Naive B cell (primary cell): ENCODE data around the gene ABLIM2. TPM values are rescaled to one million over a fixed set of nuclear protein-coding genes. Genes with fewer than 3 reads are reported as not detected.

Experiments
- ATAC-seq, 2 donors: fragments of 150-1000 bp; cut with Tn5 transposase; 2 replicates each; pipeline ENCODE4 v1.10.0; 2021; ENCODE audit warnings: low read depth in 2 of 2, mild to moderate bottlenecking in 2 of 2, moderate library complexity in 2 of 2
- DNase-seq: peaks from one replicate; pipeline ENCODE4 v3.0.0; 2022
- H3K27ac Mint-ChIP-seq, 6 donors: one replicate each; pipeline ENCODE4 v1.8.0; 2020 to 2022; ENCODE audit warnings: mild to moderate bottlenecking in 6 of 6, mixed read lengths in 6 of 6, moderate library complexity in 5 of 6, inconsistent platforms in 2 of 6
- H3K27me3 Mint-ChIP-seq, 3 donors: one replicate each; pipeline ENCODE4 v1.8.0; 2021 to 2022; ENCODE audit warnings: mixed read lengths in 3 of 3, mild to moderate bottlenecking in 1 of 3
- H3K36me3 Mint-ChIP-seq, 2 donors: one replicate each; pipeline ENCODE4 v1.8.0; 2020 to 2022; ENCODE audit warnings: mixed read lengths in 2 of 2, inconsistent platforms in 1 of 2, mild to moderate bottlenecking in 1 of 2
- H3K4me1 Mint-ChIP-seq, 3 donors: one replicate each; pipeline ENCODE4 v1.8.0; 2020 to 2022; ENCODE audit warnings: mixed read lengths in 3 of 3, inconsistent platforms in 1 of 3, mild to moderate bottlenecking in 1 of 3, moderate library complexity in 1 of 3
- H3K4me3 Mint-ChIP-seq, 8 donors: one replicate each; pipeline ENCODE4 v1.8.0; 2020 to 2022; ENCODE audit warnings: mild to moderate bottlenecking in 8 of 8, mixed read lengths in 8 of 8, moderate library complexity in 8 of 8, inconsistent platforms in 2 of 8
- H3K9me3 Mint-ChIP-seq, 7 donors: one replicate each; pipeline ENCODE4 v1.8.0; 2020 to 2022; ENCODE audit warnings: mixed read lengths in 7 of 7, mild to moderate bottlenecking in 5 of 7, inconsistent platforms in 2 of 7, moderate library complexity in 1 of 7
- polyA plus RNA-seq, 6 donors: library from polyadenylated mRNA; unstranded; fragments of 300-500 nt; fragmentation: Illumina TruSeq; gene quantifications; one replicate each; pipeline ENCODE4 v1.2.3, GENCODE V29; 2021; ENCODE audit warnings: low read depth in 6 of 6

ABLIM2 gene
- polyA plus RNA-seq, 6 donors from 2014 or later, result 0.52 to 3.4 (median 1.1) TPM

DNA sequence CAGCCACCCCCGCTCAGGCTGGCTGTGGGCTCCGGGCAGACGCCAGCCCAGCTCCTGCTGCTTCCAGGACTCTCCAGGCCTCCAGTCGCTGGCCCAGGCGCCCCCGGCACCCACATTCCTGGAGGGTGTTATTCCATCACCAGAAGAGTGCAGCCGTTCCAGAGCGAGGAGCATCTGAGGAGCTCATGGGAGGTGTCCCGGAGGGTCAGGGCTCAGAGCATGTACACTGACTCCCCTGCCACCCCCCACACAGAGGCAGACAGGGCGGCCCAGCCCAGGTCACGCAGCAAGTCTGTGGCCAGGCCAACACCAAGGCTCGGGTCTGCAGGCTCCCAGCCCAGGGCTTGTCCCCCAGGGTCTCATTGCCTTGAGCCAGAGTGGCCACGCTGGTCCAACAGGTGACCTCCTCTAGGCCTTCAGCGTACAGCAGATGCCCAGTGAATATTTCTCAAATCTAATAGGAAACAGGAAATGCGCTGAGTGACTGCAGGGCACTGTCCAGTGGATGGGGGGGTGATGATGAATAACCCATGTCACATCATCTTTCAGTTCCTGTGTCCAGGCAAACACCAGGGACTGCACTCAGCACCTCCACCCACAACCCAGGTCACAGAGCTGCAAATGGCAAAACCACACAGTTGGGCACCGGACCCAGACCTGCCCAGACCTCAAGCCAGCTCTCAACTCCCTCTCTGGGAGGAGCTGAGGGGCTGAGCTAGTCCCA is 37.2 kb downstream of the ABLIM2 start:
- no peak for ATAC-seq
- no peaks in the 10 kb centered on the region for H3K36me3 Mint-ChIP-seq
- H3K4me1 Mint-ChIP-seq, result peaks cover 8 to 24% (median 13%) of the 10 kb centered on the region in 3 donors
- no peak for DNase-seq
- H3K9me3 Mint-ChIP-seq, result peaks cover 0 to 7% (median 3%) of the 10 kb centered on the region in 7 donors
- no peak overlapping the region for H3K27ac Mint-ChIP-seq
- peaks cover 3 to 16% (median 8%) of the 10 kb centered on the region in 3 donors for H3K27me3 Mint-ChIP-seq
- H3K4me3 Mint-ChIP-seq, result peak overlapping the region in 1 of 8 donors; percentile 29

DNA sequence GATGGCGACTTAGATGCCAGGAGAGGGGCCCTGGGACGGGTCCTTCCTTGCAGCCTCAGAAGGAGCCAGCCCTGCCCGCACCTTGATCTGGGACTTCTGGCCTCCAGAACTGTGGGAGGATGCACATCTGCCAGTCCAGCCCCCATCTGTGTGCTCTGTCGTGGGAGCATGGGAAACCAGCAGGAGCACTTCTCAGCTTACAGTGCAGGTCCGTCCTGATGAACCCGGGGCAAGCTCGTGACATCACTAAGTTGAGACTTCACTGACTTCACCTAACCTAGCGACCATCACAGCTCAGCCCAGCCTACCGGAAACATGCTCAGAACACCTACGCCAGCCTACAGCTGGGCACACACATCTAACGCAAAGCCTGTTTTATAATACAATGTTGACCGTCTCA is 38.1 kb downstream of the ABLIM2 start:
- H3K4me3 Mint-ChIP-seq, result peak overlapping the region in 1 of 8 donors; percentile 35
- H3K4me1 Mint-ChIP-seq, result peaks cover 8 to 24% (median 15%) of the 10 kb centered on the region in 3 donors
- H3K27ac Mint-ChIP-seq, result no peak overlapping the region
- no peak for ATAC-seq
- H3K36me3 Mint-ChIP-seq, result no peaks in the 10 kb centered on the region
- H3K9me3 Mint-ChIP-seq, result peaks cover 0 to 7% (median 3%) of the 10 kb centered on the region in 7 donors
- DNase-seq, result no peak
- peaks cover 4 to 17% (median 17%) of the 10 kb centered on the region in 3 donors for H3K27me3 Mint-ChIP-seq

DNA sequence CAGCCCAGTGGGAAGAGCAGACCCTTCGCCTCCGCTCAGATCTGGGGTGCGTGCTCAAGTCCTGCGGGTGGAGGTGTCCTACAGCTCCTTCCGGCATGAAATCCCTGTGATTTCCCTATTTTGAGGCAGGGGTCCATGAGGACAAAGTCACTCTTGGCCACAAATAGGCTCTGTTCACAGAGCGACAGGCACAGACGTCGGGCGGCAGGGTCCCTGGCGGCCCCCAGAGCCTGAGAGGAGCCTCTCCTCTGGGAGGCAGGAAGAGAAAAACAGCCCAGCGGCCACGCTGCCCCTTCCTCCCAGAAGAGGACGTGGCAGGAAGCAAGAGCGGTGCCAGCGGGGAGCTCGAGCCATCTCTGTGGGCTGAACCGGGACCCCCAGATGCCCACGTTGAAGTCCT is 38.7 kb downstream of the ABLIM2 start:
- H3K36me3 Mint-ChIP-seq, result no peaks in the 10 kb centered on the region
- no peak for ATAC-seq
- peaks cover 8 to 29% (median 15%) of the 10 kb centered on the region in 3 donors for H3K4me1 Mint-ChIP-seq
- H3K27me3 Mint-ChIP-seq, result peaks cover 7 to 24% (median 20%) of the 10 kb centered on the region in 3 donors
- peaks cover 0 to 7% (median 3%) of the 10 kb centered on the region in 7 donors for H3K9me3 Mint-ChIP-seq
- no peak overlapping the region for H3K4me3 Mint-ChIP-seq
- H3K27ac Mint-ChIP-seq, result no peak overlapping the region
- no peak for DNase-seq

DNA sequence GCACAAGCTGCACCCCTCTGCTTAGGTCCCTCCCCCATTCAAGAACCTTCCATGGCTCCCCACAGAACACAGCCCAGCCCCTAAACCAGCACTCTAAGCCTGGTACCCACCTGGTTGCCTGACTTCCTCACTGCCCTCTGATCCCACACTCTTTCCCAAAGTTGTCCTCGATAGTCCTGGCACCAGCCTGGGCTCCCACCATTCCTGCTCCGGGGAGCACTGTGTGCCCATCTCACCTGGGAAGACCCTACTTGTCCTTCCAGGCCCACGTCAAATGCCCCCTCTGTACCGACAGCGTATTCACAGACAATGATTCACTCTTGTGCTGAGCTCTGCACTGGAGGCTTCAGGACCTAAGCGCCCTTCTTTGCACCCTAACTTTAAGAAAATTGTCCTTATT is 40.1 kb downstream of the ABLIM2 start:
- ATAC-seq (no peak), DNase-seq (no peak)
- H3K27ac Mint-ChIP-seq, result no peak overlapping the region
- H3K4me1 Mint-ChIP-seq, result peaks cover 6 to 21% (median 6%) of the 10 kb centered on the region in 3 donors
- peaks cover 0 to 7% (median 3%) of the 10 kb centered on the region in 7 donors for H3K9me3 Mint-ChIP-seq
- H3K27me3 Mint-ChIP-seq, result peaks cover 7 to 37% (median 20%) of the 10 kb centered on the region in 3 donors
- no peaks in the 10 kb centered on the region for H3K36me3 Mint-ChIP-seq
- no peak overlapping the region for H3K4me3 Mint-ChIP-seq

DNA sequence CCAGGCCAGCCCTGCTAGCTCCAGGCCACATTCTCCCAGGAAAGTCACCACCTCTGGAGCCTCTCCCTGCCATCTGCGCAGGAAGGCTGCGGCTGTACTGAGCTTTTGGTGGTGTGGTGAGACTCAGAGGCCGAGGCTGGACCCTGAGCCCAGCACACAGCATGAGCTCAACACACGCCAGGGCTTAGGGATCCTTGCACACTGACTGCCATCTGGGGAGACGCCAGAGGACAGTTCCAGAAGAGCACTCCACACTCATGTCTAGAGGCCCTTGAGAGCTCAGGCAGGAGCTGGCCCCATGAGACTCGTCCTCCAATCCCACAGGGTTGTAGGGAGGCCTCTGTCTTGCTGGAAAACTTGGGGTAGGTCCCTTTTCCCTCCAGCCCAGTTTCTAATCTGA is 40.6 kb downstream of the ABLIM2 start:
- H3K36me3 Mint-ChIP-seq, result no peaks in the 10 kb centered on the region
- no peak for DNase-seq
- H3K4me3 Mint-ChIP-seq, result no peak overlapping the region
- H3K27me3 Mint-ChIP-seq, result peaks cover 7 to 42% (median 20%) of the 10 kb centered on the region in 3 donors
- peaks cover 2 to 21% (median 6%) of the 10 kb centered on the region in 3 donors for H3K4me1 Mint-ChIP-seq
- ATAC-seq, result no peak
- peaks cover 0 to 7% (median 3%) of the 10 kb centered on the region in 7 donors for H3K9me3 Mint-ChIP-seq
- H3K27ac Mint-ChIP-seq, result no peak overlapping the region

DNA sequence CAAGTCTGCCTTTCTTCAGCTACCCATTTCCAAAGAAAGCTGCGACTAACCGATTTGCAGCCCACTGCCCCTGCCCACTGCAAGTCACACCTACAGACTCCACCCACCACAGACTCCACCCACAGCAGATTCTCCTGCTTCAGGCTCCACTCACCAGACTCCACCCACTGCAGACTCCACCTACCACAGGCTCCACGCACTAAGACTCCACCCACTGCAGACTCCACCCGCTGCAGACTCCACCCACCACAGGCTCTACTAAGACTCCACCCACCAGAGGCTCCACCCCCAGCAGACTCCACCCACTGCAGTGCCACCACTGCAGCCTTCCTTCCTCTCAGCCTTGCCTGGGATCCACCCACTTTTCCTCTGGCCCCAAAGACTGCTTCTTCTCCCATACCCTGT is 41.3 kb downstream of the ABLIM2 start:
- DNase-seq (peak; percentile 25), ATAC-seq (peak; percentile 48 to 49)
- H3K4me3 Mint-ChIP-seq, result peak overlapping the region in 2 of 8 donors; percentile 23 to 37
- peaks cover 0 to 7% (median 3%) of the 10 kb centered on the region in 7 donors for H3K9me3 Mint-ChIP-seq
- peaks cover 2 to 21% (median 6%) of the 10 kb centered on the region in 3 donors for H3K4me1 Mint-ChIP-seq
- H3K36me3 Mint-ChIP-seq, result no peaks in the 10 kb centered on the region
- peak overlapping the region in 2 of 6 donors; percentile 6 to 30 for H3K27ac Mint-ChIP-seq
- H3K27me3 Mint-ChIP-seq, result peaks cover 7 to 45% (median 17%) of the 10 kb centered on the region in 3 donors

DNA sequence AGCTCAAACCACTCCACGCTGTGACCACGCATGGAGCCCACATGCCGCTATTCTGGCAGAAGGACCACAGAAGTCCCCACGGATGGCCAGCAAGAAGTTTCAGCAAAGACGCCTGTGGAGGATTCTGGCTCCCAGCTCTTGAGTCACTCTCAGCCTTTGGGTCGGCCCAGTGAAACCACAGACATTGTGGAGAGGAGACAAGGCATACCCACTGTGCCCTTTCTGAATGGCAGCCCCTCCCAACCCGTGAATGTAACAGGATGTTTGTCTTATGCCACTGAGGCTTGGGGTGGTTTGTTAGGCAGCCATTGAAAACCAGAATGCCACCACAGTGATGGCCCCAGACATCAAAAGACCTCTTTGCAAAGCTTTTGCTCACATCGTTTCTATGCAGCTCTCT is 42.7 kb downstream of the ABLIM2 start:
- Mint-ChIP-seq H3K36me3 (no peaks in the 10 kb centered on the region), H3K27ac (no peak overlapping the region), H3K4me1 (peaks cover 2 to 21% (median 6%) of the 10 kb centered on the region in 3 donors), H3K9me3 (peaks cover 0 to 7% (median 3%) of the 10 kb centered on the region in 7 donors), H3K27me3 (peaks cover 7 to 44% (median 13%) of the 10 kb centered on the region in 3 donors), H3K4me3 (no peak overlapping the region)
- DNase-seq, result no peak
- ATAC-seq, result no peak

DNA sequence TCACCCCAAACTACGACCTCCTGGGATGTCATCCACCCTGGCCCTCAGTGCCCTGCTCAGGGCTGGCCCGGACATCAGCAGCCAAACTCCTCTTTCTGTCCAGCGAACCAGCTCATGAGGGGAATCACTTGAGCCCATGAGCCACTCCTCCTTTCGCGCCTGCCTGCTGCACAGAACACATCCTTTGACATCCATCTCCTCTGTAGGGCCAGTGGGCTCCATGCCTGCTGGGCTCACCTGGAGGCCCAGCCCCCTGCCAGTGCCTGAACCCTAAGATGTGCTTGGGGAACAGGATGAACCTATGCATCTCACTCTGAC is 43.5 kb downstream of the ABLIM2 start:
- Mint-ChIP-seq H3K9me3 (peaks cover 0 to 7% (median 3%) of the 10 kb centered on the region in 7 donors), H3K4me3 (no peak overlapping the region), H3K36me3 (no peaks in the 10 kb centered on the region), H3K4me1 (peaks cover 6 to 21% (median 6%) of the 10 kb centered on the region in 3 donors), H3K27ac (peak overlapping the region in 2 of 6 donors; percentile 57 to 78), H3K27me3 (peaks cover 4 to 44% (median 13%) of the 10 kb centered on the region in 3 donors)
- ATAC-seq (no peak), DNase-seq (no peak)

DNA sequence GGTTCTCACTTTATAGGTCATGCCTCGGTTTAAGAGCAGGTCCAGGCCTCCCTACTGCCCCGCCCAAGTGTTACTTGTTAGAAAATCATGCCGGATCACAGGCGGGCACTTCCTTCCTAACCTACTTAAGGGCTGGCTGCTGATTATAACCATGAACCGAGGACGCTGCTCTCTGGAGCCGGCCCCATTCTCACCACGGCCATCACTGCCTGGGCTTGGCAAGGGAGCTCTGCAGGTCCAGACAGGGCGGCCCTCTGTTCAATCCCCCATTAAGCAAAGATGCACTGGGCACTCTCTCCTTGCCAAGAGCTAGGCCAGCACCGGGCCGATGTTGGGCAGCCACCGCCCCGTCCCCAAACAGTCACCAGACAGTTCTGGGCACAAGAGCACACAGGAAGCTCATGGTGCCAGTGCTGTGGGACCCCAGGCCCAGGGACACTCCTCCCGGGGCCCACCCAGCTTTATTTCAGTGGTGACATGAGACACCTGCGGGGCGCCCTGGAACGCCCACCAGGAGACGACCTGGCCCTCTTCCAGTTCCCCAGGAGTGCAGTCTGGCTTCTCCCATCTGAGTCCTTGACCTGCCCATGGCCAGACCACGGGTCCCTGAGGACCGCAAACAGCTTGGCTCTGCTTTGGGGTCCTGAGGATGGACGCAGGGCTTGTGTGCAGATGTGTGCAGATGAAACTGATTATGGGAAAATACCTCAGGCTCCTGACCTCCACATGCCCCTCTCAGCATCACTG is 44.0 kb downstream of the ABLIM2 start:
- Mint-ChIP-seq H3K9me3 (peaks cover 0 to 7% (median 3%) of the 10 kb centered on the region in 7 donors), H3K4me3 (no peak overlapping the region), H3K27ac (no peak overlapping the region), H3K4me1 (peaks cover 6 to 21% (median 6%) of the 10 kb centered on the region in 3 donors), H3K36me3 (no peaks in the 10 kb centered on the region), H3K27me3 (peaks cover 4 to 49% (median 13%) of the 10 kb centered on the region in 3 donors)
- ATAC-seq, result no peak
- DNase-seq, result no peak

DNA sequence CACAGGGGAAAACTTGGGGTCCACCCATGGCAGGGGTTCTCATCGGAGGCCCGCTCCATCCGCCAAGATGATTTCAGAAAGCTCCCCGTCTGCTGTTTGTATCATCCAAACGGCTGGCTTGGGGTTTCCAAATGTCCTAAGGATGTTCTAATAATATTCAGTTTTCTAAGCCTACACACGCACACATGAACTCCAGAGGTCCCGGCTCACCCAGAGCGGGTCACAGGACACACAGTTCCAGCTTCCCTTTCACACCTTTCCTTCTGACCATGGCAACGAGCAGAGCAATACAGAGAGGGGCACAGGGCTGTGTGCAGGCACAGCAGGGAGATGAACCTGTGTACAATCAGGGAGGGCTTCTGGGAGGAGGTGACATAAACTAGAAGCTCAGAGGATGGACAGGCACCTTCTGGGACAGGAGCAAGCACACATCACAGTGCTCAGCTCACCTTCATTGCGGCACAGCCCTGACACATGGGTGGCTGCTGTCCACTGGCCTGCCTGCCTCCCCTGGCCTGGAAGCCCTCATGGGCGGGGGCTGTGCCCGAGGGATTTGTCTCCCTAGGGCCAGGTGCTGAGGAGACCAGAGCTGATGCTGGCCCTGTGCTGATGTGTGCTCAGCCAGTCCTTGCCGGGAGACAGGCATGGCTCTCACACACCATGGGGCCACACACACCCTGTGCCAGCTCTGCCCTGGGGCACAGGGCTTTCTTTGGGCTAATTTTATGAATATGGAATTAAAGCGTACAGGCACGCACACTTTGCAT is 44.8 kb downstream of the ABLIM2 start:
- no peak for ATAC-seq
- H3K27ac Mint-ChIP-seq, result peak overlapping the region in 1 of 6 donors; percentile 79
- peaks cover 4 to 54% (median 13%) of the 10 kb centered on the region in 3 donors for H3K27me3 Mint-ChIP-seq
- H3K9me3 Mint-ChIP-seq, result peaks cover 0 to 7% (median 3%) of the 10 kb centered on the region in 7 donors
- no peak for DNase-seq
- peaks cover 6 to 21% (median 6%) of the 10 kb centered on the region in 3 donors for H3K4me1 Mint-ChIP-seq
- no peaks in the 10 kb centered on the region for H3K36me3 Mint-ChIP-seq
- H3K4me3 Mint-ChIP-seq, result no peak overlapping the region

DNA sequence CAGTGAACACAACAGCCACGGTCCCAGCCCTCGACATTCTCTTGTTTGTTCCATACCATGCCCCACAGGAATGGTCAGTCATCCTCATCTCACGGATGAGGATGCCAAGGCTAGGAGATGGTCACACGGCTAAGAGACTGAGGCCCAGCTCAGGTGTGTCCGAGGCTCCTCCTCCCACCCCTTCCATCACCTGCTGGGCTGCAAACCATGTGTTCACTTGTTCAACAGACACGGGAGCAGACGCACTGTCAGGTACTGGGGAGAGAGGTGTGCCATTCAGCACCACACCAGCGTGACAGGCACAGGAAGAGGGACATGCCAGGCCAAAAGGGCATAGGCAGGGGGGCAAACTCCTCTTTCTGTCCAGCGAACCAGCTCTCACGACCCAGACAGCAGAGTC is 45.9 kb downstream of the ABLIM2 start:
- no peak for ATAC-seq
- Mint-ChIP-seq H3K36me3 (peaks cover 0 to 2% of the 10 kb centered on the region in 2 donors), H3K27me3 (peaks cover 7 to 56% (median 16%) of the 10 kb centered on the region in 3 donors), H3K27ac (no peak overlapping the region), H3K4me1 (peaks cover 6 to 20% (median 6%) of the 10 kb centered on the region in 3 donors), H3K9me3 (peaks cover 0 to 7% (median 3%) of the 10 kb centered on the region in 7 donors), H3K4me3 (no peak overlapping the region)
- DNase-seq, result no peak

DNA sequence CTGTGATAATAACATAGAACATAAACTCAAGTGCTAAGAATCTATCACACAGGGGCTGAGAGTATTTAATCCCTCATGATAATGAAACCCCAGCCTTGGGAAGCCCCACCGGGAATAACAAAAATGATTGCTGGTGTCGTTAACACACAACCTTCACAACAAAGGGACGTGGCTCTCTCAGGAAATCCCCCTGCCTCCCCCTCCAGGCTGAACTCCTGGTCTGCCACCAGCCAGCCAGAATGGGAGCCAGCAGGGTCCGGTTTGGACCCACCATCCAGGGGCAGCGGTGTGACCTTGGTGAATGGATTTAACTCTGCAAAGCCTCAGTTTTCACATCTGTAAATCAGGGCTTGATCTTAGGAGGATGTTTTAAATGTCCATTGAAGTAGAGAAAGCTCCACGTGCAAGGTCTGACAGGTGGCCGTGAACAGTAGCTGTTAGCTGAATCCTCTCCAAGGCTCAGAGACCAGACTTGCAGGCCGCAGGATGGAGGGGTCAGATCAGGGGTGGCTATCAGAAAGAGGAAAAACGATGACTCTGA is 46.5 kb downstream of the ABLIM2 start:
- DNase-seq (no peak), ATAC-seq (no peak)
- H3K27me3 Mint-ChIP-seq, result peaks cover 10 to 57% (median 22%) of the 10 kb centered on the region in 3 donors
- peaks cover under 1 to 14% (median 6%) of the 10 kb centered on the region in 3 donors for H3K4me1 Mint-ChIP-seq
- no peak overlapping the region for H3K27ac Mint-ChIP-seq
- peaks cover 0 to 3% (median 0%) of the 10 kb centered on the region in 7 donors for H3K9me3 Mint-ChIP-seq
- H3K4me3 Mint-ChIP-seq, result no peak overlapping the region
- peaks cover 0 to 5% of the 10 kb centered on the region in 2 donors for H3K36me3 Mint-ChIP-seq
